GM23338 (cell line): ENCODE measurements around the gene SIL1. TPM values are rescaled to one million over a fixed set of nuclear protein-coding genes. Genes with fewer than 3 reads are reported as not detected.

Source experiments
- ATAC-seq: fragments of 200-7000 bp; cut with Tn5 transposase; 3 replicates; pipeline ENCODE4 v1.9.1; 2020
- DNase-seq: peaks from one replicate; pipeline ENCODE4 v3.0.0-alpha.2; 2015; ENCODE audit warnings: low spot score
- H2AFZ ChIP-seq: fragments of 200-600 bp; sonication (generic); 2 replicates; pipeline ENCODE4 v1.8.0; 2016; ENCODE audit warnings: antibody characterized with exemption, mild to moderate bottlenecking, moderate library complexity
- H3F3A ChIP-seq: fragments of 200-600 bp; sonication (generic); replicated peaks from 2 replicates; pipeline ENCODE4 v1.8.0; 2017; ENCODE audit warnings: antibody characterized with exemption, mixed run types, low read depth
- H3K27ac ChIP-seq: fragments of 200-600 bp; sonication (generic); 2 replicates; pipeline ENCODE4 v1.6.1; 2016; ENCODE audit warnings: low read depth
- H3K27me3 ChIP-seq: fragments of 200-600 bp; sonication (generic); 2 replicates; pipeline ENCODE4 v1.8.0; 2016; ENCODE audit warnings: mild to moderate bottlenecking, mixed run types, moderate library complexity; ENCODE audit not compliant: insufficient read depth
- H3K36me3 ChIP-seq: fragments of 200-600 bp; sonication (generic); 2 replicates; pipeline ENCODE4 v1.8.0; 2016; ENCODE audit warnings: mild to moderate bottlenecking; ENCODE audit not compliant: insufficient read depth
- H3K4me1 ChIP-seq: fragments of 200-600 bp; sonication (generic); 2 replicates; pipeline ENCODE4 v1.8.0; 2016; ENCODE audit warnings: mild to moderate bottlenecking, moderate library complexity; ENCODE audit not compliant: insufficient read depth
- H3K4me2 ChIP-seq: fragments of 200-600 bp; sonication (generic); 2 replicates; pipeline ENCODE4 v1.7.1; 2017; ENCODE audit warnings: mixed run types
- H3K4me3 ChIP-seq: fragments of 200-600 bp; sonication (generic); 2 replicates; pipeline ENCODE4 v1.6.1; 2016; ENCODE audit warnings: mixed run types
- H3K79me2 ChIP-seq: fragments of 200-600 bp; sonication (generic); replicated peaks from 2 replicates; pipeline ENCODE4 v1.8.0; 2017; ENCODE audit warnings: mild to moderate bottlenecking; ENCODE audit not compliant: insufficient read depth
- H3K9me2 ChIP-seq: fragments of 200-600 bp; sonication (generic); 2 replicates; pipeline ENCODE4 v1.8.0; 2017; ENCODE audit not compliant: insufficient read depth
- H4K20me1 ChIP-seq: fragments of 200-600 bp; sonication (generic); replicated peaks from 2 replicates; pipeline ENCODE4 v1.8.0; 2017; ENCODE audit warnings: mild to moderate bottlenecking; ENCODE audit not compliant: insufficient read depth
- H3K27ac Mint-ChIP-seq: 2 replicates; pipeline ENCODE4 v1.8.0; 2020; ENCODE audit warnings: inconsistent platforms, mild to moderate bottlenecking, moderate library complexity, mixed read lengths
- H3K27me3 Mint-ChIP-seq: 3 replicates; pipeline ENCODE4 v1.8.0; 2022; ENCODE audit warnings: low read depth, mild to moderate bottlenecking, moderate library complexity, mixed read lengths, inconsistent platforms; ENCODE audit not compliant: insufficient read depth, poor library complexity
- H3K36me3 Mint-ChIP-seq: 3 replicates; pipeline ENCODE4 v1.8.0; 2021; ENCODE audit warnings: low read depth, mild to moderate bottlenecking, inconsistent platforms, moderate library complexity, mixed read lengths
- H3K4me1 Mint-ChIP-seq: 3 replicates; pipeline ENCODE4 v1.8.0; 2020; ENCODE audit warnings: mild to moderate bottlenecking, inconsistent platforms, mixed read lengths
- H3K4me3 Mint-ChIP-seq: 3 replicates; pipeline ENCODE4 v1.8.0; 2021; ENCODE audit warnings: moderate library complexity, mild to moderate bottlenecking, inconsistent platforms, mixed read lengths
- H3K9me3 Mint-ChIP-seq: 3 replicates; pipeline ENCODE4 v1.8.0; 2020; ENCODE audit warnings: moderate library complexity, mild to moderate bottlenecking, inconsistent platforms, mixed read lengths
- CREB1 ChIP-seq: fragments of 250-450 bp; sonication (Bioruptor Pico); IDR thresholded peaks from 2 replicates; pipeline ENCODE4 v1.5.0; 2020; ENCODE audit warnings: low read depth, mild to moderate bottlenecking, moderate library complexity
- EZH2 ChIP-seq: fragments of 200-600 bp; sonication (generic); IDR thresholded peaks from one replicate; pipeline ENCODE4 v1.8.0; 2017; ENCODE audit warnings: antibody characterized with exemption, mild to moderate bottlenecking, low read depth; ENCODE audit not compliant: unreplicated experiment
- EZH2phosphoT487 ChIP-seq: fragments of 200-600 bp; sonication (generic); IDR thresholded peaks from one replicate; pipeline ENCODE4 v1.8.1; 2018; ENCODE audit warnings: antibody characterized with exemption; ENCODE audit not compliant: unreplicated experiment
- JUNB ChIP-seq: IDR thresholded peaks from one replicate; pipeline ENCODE4 v1.6.1; 2016; ENCODE audit warnings: antibody characterized with exemption; ENCODE audit not compliant: unreplicated experiment
- NANOG ChIP-seq: IDR thresholded peaks from 2 replicates; pipeline ENCODE4 v1.6.1; 2016; ENCODE audit warnings: antibody characterized with exemption, borderline replicate concordance
- POLR2AphosphoS5 ChIP-seq: IDR thresholded peaks from 2 replicates; pipeline ENCODE4 v1.6.1; 2016; ENCODE audit warnings: antibody characterized with exemption, low read depth
- STAT1 ChIP-seq: IDR thresholded peaks from one replicate; pipeline ENCODE4 v1.6.1; 2016; ENCODE audit warnings: antibody characterized with exemption; ENCODE audit not compliant: unreplicated experiment
- ZNF114 ChIP-seq: fragments of 250-450 bp; sonication (Bioruptor Pico); IDR thresholded peaks from 2 replicates; pipeline ENCODE4 v1.5.0; 2020; ENCODE audit warnings: mild to moderate bottlenecking, moderate library complexity
- ZNF331 ChIP-seq: fragments of 250-450 bp; sonication (Bioruptor Pico); IDR thresholded peaks from 2 replicates; pipeline ENCODE4 v1.5.0; 2020; ENCODE audit warnings: low read depth, mild to moderate bottlenecking, moderate library complexity
- polyA plus RNA-seq: library from polyadenylated mRNA; unstranded; fragments of >200 nt; fragmentation: Nextera tagmentation; extraction: Ambion mirVana; gene quantifications from 2 replicates; pipeline ENCODE4 v1.2.1, GENCODE V29; 2016
- total RNA-seq: library from RNA; depleted of rRNA; stranded (reverse); fragments of >200 nt; shearing (Covaris generic); gene quantifications from 2 replicates; pipeline ENCODE4 v1.2.3, GENCODE V29; 2014
- TF ChIP-seq, protein P1 (sequence below), 2 experiments: fragments of 200-600 bp in 1 of 2; sonication (generic) in 1 of 2; conservative IDR thresholded peaks; 2 replicates each; pipeline versions ENCODE4 v1.5.1 to v1.6.1; 2016 to 2017; ENCODE audit warnings: antibody characterized with exemption in 2 of 2, low read depth in 2 of 2, mild to moderate bottlenecking in 2 of 2, moderate library complexity in 1 of 2
- TF ChIP-seq, protein P2 (sequence below): fragments of 250-450 bp; sonication (Bioruptor Pico); IDR thresholded peaks from 2 replicates; pipeline ENCODE4 v1.5.0; 2020; ENCODE audit warnings: mild to moderate bottlenecking, moderate library complexity
- TF ChIP-seq, protein P3 (sequence below): IDR thresholded peaks from one replicate; pipeline ENCODE4 v1.6.1; 2018; ENCODE audit warnings: antibody characterized with exemption; ENCODE audit not compliant: unreplicated experiment
- TF ChIP-seq, protein P4 (sequence below): IDR thresholded peaks from 2 replicates; pipeline ENCODE4 v1.6.1; 2016; ENCODE audit warnings: antibody characterized with exemption

The SIL1 gene
- total and polyA plus RNA-seq, 2 experiments from 2014 or later: 5.5 to 5.9 TPM

DNA sequence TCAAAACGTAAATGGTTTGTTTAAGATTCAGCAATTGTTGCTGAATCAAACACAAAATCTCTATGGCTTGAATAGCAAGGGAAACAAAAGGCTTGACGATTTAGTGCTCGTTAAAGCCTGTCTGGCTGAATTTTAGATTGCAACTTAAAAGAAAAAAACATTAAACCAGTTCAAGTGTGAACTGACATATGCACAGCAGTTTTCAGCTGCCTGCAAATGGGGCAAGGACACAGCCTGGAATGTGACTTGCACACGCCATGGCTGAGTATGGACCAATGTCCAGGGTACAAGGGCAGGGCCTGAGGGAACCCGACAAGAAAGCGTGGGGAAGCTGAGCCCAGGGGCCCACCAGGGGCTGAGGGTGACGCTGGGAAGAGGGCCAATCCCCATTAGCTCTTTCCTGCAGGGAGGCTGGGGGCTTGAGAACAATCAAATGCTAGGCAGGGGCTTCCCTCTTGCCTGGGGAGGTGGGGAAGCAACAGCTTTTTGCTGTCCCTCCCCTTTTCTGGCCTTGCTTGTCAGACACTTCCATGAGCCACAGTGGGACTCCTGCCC, 233.4 kb downstream of the SIL1 start:
- H3K27me3 Mint-ChIP-seq: peaks cover 4% of the 10 kb centered on the region
- Histone ChIP-seq H3K27me3 (no peaks in the 10 kb centered on the region), H3K27ac (no peak overlapping the region), H3K4me1 (peaks cover 28% of the 10 kb centered on the region), H3K36me3 (no peaks in the 10 kb centered on the region), H2AFZ (no peak overlapping the region), H3K4me2 (no peak overlapping the region), H3F3A (no peaks in the 10 kb centered on the region), H3K4me3 (no peak overlapping the region), H3K9me2 (no peaks in the 10 kb centered on the region), H3K79me2 (no peaks in the 10 kb centered on the region), H4K20me1 (no peaks in the 10 kb centered on the region)
- no peak overlapping the region for H3K4me3 Mint-ChIP-seq
- H3K4me1 Mint-ChIP-seq: peaks cover 39% of the 10 kb centered on the region
- peak overlapping the region; percentile 2; the same call in 1 of the 2 replicates for H3K27ac Mint-ChIP-seq
- TF ChIP-seq, protein P1, sequence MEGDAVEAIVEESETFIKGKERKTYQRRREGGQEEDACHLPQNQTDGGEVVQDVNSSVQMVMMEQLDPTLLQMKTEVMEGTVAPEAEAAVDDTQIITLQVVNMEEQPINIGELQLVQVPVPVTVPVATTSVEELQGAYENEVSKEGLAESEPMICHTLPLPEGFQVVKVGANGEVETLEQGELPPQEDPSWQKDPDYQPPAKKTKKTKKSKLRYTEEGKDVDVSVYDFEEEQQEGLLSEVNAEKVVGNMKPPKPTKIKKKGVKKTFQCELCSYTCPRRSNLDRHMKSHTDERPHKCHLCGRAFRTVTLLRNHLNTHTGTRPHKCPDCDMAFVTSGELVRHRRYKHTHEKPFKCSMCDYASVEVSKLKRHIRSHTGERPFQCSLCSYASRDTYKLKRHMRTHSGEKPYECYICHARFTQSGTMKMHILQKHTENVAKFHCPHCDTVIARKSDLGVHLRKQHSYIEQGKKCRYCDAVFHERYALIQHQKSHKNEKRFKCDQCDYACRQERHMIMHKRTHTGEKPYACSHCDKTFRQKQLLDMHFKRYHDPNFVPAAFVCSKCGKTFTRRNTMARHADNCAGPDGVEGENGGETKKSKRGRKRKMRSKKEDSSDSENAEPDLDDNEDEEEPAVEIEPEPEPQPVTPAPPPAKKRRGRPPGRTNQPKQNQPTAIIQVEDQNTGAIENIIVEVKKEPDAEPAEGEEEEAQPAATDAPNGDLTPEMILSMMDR (conservative IDR thresholded peaks at IDR 0.05; ENCODE audit: low read depth in 2 of 2): no peak
- TF ChIP-seq, protein P2, sequence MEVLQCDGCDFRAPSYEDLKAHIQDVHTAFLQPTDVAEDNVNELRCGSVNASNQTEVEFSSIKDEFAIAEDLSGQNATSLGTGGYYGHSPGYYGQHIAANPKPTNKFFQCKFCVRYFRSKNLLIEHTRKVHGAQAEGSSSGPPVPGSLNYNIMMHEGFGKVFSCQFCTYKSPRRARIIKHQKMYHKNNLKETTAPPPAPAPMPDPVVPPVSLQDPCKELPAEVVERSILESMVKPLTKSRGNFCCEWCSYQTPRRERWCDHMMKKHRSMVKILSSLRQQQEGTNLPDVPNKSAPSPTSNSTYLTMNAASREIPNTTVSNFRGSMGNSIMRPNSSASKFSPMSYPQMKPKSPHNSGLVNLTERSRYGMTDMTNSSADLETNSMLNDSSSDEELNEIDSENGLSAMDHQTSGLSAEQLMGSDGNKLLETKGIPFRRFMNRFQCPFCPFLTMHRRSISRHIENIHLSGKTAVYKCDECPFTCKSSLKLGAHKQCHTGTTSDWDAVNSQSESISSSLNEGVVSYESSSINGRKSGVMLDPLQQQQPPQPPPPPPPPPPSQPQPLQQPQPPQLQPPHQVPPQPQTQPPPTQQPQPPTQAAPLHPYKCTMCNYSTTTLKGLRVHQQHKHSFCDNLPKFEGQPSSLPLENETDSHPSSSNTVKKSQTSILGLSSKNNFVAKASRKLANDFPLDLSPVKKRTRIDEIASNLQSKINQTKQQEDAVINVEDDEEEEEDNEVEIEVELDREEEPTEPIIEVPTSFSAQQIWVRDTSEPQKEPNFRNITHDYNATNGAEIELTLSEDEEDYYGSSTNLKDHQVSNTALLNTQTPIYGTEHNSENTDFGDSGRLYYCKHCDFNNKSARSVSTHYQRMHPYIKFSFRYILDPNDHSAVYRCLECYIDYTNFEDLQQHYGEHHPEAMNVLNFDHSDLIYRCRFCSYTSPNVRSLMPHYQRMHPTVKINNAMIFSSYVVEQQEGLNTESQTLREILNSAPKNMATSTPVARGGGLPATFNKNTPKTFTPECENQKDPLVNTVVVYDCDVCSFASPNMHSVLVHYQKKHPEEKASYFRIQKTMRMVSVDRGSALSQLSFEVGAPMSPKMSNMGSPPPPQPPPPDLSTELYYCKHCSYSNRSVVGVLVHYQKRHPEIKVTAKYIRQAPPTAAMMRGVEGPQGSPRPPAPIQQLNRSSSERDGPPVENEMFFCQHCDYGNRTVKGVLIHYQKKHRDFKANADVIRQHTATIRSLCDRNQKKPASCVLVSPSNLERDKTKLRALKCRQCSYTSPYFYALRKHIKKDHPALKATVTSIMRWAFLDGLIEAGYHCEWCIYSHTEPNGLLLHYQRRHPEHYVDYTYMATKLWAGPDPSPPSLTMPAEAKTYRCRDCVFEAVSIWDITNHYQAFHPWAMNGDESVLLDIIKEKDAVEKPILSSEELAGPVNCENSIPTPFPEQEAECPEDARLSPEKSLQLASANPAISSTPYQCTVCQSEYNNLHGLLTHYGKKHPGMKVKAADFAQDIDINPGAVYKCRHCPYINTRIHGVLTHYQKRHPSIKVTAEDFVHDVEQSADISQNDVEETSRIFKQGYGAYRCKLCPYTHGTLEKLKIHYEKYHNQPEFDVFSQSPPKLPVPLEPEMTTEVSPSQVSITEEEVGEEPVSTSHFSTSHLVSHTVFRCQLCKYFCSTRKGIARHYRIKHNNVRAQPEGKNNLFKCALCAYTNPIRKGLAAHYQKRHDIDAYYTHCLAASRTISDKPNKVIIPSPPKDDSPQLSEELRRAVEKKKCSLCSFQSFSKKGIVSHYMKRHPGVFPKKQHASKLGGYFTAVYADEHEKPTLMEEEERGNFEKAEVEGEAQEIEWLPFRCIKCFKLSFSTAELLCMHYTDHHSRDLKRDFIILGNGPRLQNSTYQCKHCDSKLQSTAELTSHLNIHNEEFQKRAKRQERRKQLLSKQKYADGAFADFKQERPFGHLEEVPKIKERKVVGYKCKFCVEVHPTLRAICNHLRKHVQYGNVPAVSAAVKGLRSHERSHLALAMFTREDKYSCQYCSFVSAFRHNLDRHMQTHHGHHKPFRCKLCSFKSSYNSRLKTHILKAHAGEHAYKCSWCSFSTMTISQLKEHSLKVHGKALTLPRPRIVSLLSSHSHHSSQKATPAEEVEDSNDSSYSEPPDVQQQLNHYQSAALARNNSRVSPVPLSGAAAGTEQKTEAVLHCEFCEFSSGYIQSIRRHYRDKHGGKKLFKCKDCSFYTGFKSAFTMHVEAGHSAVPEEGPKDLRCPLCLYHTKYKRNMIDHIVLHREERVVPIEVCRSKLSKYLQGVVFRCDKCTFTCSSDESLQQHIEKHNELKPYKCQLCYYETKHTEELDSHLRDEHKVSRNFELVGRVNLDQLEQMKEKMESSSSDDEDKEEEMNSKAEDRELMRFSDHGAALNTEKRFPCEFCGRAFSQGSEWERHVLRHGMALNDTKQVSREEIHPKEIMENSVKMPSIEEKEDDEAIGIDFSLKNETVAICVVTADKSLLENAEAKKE (CRISPR knock-in tag): no peak
- TF ChIP-seq ZNF114 (CRISPR knock-in tag): no peak
- no peak for TF ChIP-seq EZH2
- no peak for TF ChIP-seq STAT1
- TF ChIP-seq POLR2AphosphoS5: no peak
- TF ChIP-seq JUNB: no peak
- TF ChIP-seq ZNF331 (CRISPR knock-in tag): no peak
- no peak for TF ChIP-seq CREB1 (CRISPR knock-in tag)
- TF ChIP-seq NANOG: no peak
- TF ChIP-seq EZH2phosphoT487: no peak
- TF ChIP-seq, protein P3, sequence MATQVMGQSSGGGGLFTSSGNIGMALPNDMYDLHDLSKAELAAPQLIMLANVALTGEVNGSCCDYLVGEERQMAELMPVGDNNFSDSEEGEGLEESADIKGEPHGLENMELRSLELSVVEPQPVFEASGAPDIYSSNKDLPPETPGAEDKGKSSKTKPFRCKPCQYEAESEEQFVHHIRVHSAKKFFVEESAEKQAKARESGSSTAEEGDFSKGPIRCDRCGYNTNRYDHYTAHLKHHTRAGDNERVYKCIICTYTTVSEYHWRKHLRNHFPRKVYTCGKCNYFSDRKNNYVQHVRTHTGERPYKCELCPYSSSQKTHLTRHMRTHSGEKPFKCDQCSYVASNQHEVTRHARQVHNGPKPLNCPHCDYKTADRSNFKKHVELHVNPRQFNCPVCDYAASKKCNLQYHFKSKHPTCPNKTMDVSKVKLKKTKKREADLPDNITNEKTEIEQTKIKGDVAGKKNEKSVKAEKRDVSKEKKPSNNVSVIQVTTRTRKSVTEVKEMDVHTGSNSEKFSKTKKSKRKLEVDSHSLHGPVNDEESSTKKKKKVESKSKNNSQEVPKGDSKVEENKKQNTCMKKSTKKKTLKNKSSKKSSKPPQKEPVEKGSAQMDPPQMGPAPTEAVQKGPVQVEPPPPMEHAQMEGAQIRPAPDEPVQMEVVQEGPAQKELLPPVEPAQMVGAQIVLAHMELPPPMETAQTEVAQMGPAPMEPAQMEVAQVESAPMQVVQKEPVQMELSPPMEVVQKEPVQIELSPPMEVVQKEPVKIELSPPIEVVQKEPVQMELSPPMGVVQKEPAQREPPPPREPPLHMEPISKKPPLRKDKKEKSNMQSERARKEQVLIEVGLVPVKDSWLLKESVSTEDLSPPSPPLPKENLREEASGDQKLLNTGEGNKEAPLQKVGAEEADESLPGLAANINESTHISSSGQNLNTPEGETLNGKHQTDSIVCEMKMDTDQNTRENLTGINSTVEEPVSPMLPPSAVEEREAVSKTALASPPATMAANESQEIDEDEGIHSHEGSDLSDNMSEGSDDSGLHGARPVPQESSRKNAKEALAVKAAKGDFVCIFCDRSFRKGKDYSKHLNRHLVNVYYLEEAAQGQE: no peak
- TF ChIP-seq, protein P4, sequence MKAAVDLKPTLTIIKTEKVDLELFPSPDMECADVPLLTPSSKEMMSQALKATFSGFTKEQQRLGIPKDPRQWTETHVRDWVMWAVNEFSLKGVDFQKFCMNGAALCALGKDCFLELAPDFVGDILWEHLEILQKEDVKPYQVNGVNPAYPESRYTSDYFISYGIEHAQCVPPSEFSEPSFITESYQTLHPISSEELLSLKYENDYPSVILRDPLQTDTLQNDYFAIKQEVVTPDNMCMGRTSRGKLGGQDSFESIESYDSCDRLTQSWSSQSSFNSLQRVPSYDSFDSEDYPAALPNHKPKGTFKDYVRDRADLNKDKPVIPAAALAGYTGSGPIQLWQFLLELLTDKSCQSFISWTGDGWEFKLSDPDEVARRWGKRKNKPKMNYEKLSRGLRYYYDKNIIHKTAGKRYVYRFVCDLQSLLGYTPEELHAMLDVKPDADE: no peak
- no peaks in the 10 kb centered on the region for H3K36me3 Mint-ChIP-seq
- ATAC-seq (peak; percentile 19; the same call in 2 of the 3 replicates), DNase-seq (no peak)
- no peaks in the 10 kb centered on the region for H3K9me3 Mint-ChIP-seq
